ENCODE measurements around the gene VWF.

The VWF gene

GRCh38 chr12:6038160-6038559 lies 86.3 kb downstream of the VWF start:
- DNase-seq (ENCODE audit: low read depth) = peak; percentile 89
- TF ChIP-seq MYC (IDR thresholded peaks at IDR 0.05; ENCODE audit: low read depth, low read length) (no peak), MAX (IDR thresholded peaks at IDR 0.05; ENCODE audit: low read depth, low read length) (peak; percentile 48), POLR2A (IDR thresholded peaks at IDR 0.05; ENCODE audit: extremely low read depth, insufficient read length) (no peak), CTCF (IDR thresholded peaks at IDR 0.05; ENCODE audit: low read depth, low read length) (peak; percentile 97)
- H3K4me3 ChIP-seq (ENCODE audit: low read depth, low read length) = no peak overlapping the region

GRCh38 chr12:6037459-6037858 lies 87.0 kb downstream of the VWF start:
- no peak for DNase-seq (ENCODE audit: low read depth)
- no peak for TF ChIP-seq CTCF (IDR thresholded peaks at IDR 0.05; ENCODE audit: low read depth, low read length)
- TF ChIP-seq MYC (IDR thresholded peaks at IDR 0.05; ENCODE audit: low read depth, low read length) = no peak
- TF ChIP-seq MAX (IDR thresholded peaks at IDR 0.05; ENCODE audit: low read depth, low read length) = no peak
- TF ChIP-seq POLR2A (IDR thresholded peaks at IDR 0.05; ENCODE audit: extremely low read depth, insufficient read length) = no peak
- H3K4me3 ChIP-seq (ENCODE audit: low read depth, low read length) = no peak overlapping the region

- no peak overlapping the region for H3K4me3 ChIP-seq (ENCODE audit: low read depth, low read length)
- DNase-seq (ENCODE audit: low read depth) = no peak
- no peak for TF ChIP-seq MAX (IDR thresholded peaks at IDR 0.05; ENCODE audit: low read depth, low read length)
- no peak for TF ChIP-seq MYC (IDR thresholded peaks at IDR 0.05; ENCODE audit: low read depth, low read length)
- no peak for TF ChIP-seq CTCF (IDR thresholded peaks at IDR 0.05; ENCODE audit: low read depth, low read length)
- no peak for TF ChIP-seq POLR2A (IDR thresholded peaks at IDR 0.05; ENCODE audit: extremely low read depth, insufficient read length)
Observed at GRCh38 chr12:6036509-6036908, 88.0 kb downstream of the VWF start.

DNA sequence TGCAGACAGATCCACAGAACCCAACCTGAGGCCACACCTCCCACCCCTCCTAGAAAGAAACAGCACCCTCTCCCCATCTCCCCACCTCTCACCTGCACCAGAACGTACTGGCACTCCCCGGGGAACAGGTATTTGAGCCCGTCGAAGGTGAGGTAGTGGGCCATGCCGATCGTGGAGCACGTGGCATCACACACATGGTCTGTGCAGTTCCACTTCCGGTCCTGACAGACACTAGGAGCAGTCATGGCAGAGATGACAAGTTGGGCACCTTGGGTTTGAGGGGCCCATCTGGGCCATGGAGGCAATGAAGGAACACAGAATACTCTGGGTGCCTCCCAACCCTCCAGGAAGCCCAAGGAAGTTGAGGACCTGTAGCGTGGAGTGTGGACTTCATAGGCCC lies 89.9 kb downstream of the VWF start:
- no peak for DNase-seq (ENCODE audit: low read depth)
- TF ChIP-seq POLR2A (IDR thresholded peaks at IDR 0.05; ENCODE audit: extremely low read depth, insufficient read length) = no peak
- no peak for TF ChIP-seq MYC (IDR thresholded peaks at IDR 0.05; ENCODE audit: low read depth, low read length)
- TF ChIP-seq MAX (IDR thresholded peaks at IDR 0.05; ENCODE audit: low read depth, low read length) = no peak
- no peak for TF ChIP-seq CTCF (IDR thresholded peaks at IDR 0.05; ENCODE audit: low read depth, low read length)
- H3K4me3 ChIP-seq (ENCODE audit: low read depth, low read length) = no peak overlapping the region

GRCh38 chr12:6033546-6033945 lies 90.9 kb downstream of the VWF start:
- H3K4me3 ChIP-seq (ENCODE audit: low read depth, low read length) = no peak overlapping the region
- no peak for DNase-seq (ENCODE audit: low read depth)
- no peak for TF ChIP-seq MYC (IDR thresholded peaks at IDR 0.05; ENCODE audit: low read depth, low read length)
- no peak for TF ChIP-seq MAX (IDR thresholded peaks at IDR 0.05; ENCODE audit: low read depth, low read length)
- no peak for TF ChIP-seq CTCF (IDR thresholded peaks at IDR 0.05; ENCODE audit: low read depth, low read length)
- TF ChIP-seq POLR2A (IDR thresholded peaks at IDR 0.05; ENCODE audit: extremely low read depth, insufficient read length) = no peak

DNA sequence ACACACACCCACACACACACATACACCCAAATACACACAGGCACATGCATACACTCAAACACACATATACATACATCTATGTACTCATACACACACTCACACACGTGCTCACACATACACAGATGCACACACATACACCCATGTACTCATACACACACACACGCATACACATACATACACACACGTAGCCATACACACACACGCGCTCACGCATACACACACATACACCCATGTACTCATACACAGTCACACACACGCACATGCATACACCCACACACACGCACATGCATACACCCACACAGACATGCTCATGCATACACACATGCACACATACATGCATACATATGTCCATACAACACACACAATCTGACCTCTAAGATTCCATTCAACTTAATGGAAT lies 91.7 kb downstream of the VWF start:
- no peak for TF ChIP-seq POLR2A (IDR thresholded peaks at IDR 0.05; ENCODE audit: extremely low read depth, insufficient read length)
- no peak for TF ChIP-seq MYC (IDR thresholded peaks at IDR 0.05; ENCODE audit: low read depth, low read length)
- TF ChIP-seq CTCF (IDR thresholded peaks at IDR 0.05; ENCODE audit: low read depth, low read length) = no peak
- TF ChIP-seq MAX (IDR thresholded peaks at IDR 0.05; ENCODE audit: low read depth, low read length) = no peak
- DNase-seq (ENCODE audit: low read depth) = no peak
- H3K4me3 ChIP-seq (ENCODE audit: low read depth, low read length) = no peak overlapping the region

Measured in NB4 (cell line).